B cell (primary cell): ENCODE measurements around the gene SIGMAR1. TPM values are rescaled to one million over a fixed set of nuclear protein-coding genes. Genes with fewer than 3 reads are reported as not detected.

Source experiments
- ATAC-seq: fragments of 200-7000 bp; cut with Tn5 transposase; one replicate; pipeline ENCODE4 v1.10.0; 2021; ENCODE audit warnings: low read depth, mild to moderate bottlenecking, moderate number of reproducible peaks, moderate library complexity
- CTCF ChIA-PET: fragments of 350-600 bp; sonication (Branson Sonifier 250); formaldehyde crosslinking; loops from one replicate; lab custom pipeline; 2021; ENCODE audit warnings: antibody characterized with exemption, inconsistent platforms; lab: Charles Lee
- POLR2A ChIA-PET: fragments of 350-600 bp; sonication (Branson Sonifier 250); formaldehyde crosslinking; loops from one replicate; lab custom pipeline; 2021; ENCODE audit warnings: antibody characterized with exemption; lab: Charles Lee
- DNase-seq: peaks from one replicate; pipeline ENCODE4 v3.0.0; 2013
- H2AFZ ChIP-seq: 2 replicates; pipeline ENCODE4 v1.6.1; 2012; ENCODE audit warnings: mild to moderate bottlenecking, low read depth, low read length; ENCODE audit not compliant: insufficient read depth, poor library complexity, severe bottlenecking
- H3K27ac ChIP-seq, 2 donors: 1 replicate in 1 of 2; 2 replicates in 1 of 2; pipeline ENCODE4 v1.5.1; 2012 to 2013; ENCODE audit warnings: low read length in 2 of 2, mild to moderate bottlenecking in 2 of 2, moderate library complexity in 1 of 2
- H3K27me3 ChIP-seq, 4 experiments: fragments of 200-600 bp in 1 of 4; sonication (generic) in 1 of 4; replicated peaks in 1 of 4; 1 replicate in 2 of 4; 2 replicates in 2 of 4; pipeline versions ENCODE4 v1.6.1 to v1.7.0; 2013 to 2016; ENCODE audit warnings: low read length in 3 of 4, mild to moderate bottlenecking in 2 of 4, mixed read lengths in 1 of 4, moderate library complexity in 1 of 4; ENCODE audit not compliant: insufficient read depth in 4 of 4, control insufficient read depth in 3 of 4; ENCODE audit errors: control extremely low read depth in 1 of 4
- H3K36me3 ChIP-seq, 2 experiments: replicated peaks in 1 of 2; 1 replicate in 1 of 2; 2 replicates in 1 of 2; pipeline versions ENCODE4 v1.6.1 to v1.7.1; 2013; ENCODE audit warnings: low read length in 1 of 2; ENCODE audit not compliant: insufficient read depth in 2 of 2, control insufficient read depth in 1 of 2; ENCODE audit errors: control extremely low read depth in 1 of 2, extremely low read depth in 1 of 2
- H3K4me1 ChIP-seq, 2 donors: fragments of 200-600 bp in 1 of 2; sonication (generic) in 1 of 2; 1 replicate in 1 of 2; 2 replicates in 1 of 2; pipeline versions ENCODE4 v1.5.1 to v1.6.1; 2013 to 2017; ENCODE audit warnings: low read length in 2 of 2; ENCODE audit not compliant: control insufficient read depth in 2 of 2, insufficient read depth in 2 of 2
- H3K4me2 ChIP-seq: replicated peaks from 2 replicates; pipeline ENCODE3; 2012; ENCODE audit warnings: mild to moderate bottlenecking, low read depth, low read length; ENCODE audit not compliant: poor library complexity, severe bottlenecking
- H3K4me3 ChIP-seq, 5 experiments: fragments of 200-600 bp in 1 of 5; sonication (generic) in 1 of 5; 1 replicate in 3 of 5; 2 replicates in 2 of 5; pipeline versions ENCODE4 v1.5.1 to v1.7.0; 2011 to 2016; ENCODE audit warnings: low read length in 4 of 5, mild to moderate bottlenecking in 4 of 5, low read depth in 2 of 5, control low read depth in 1 of 5, moderate library complexity in 1 of 5; ENCODE audit not compliant: insufficient read depth in 1 of 5; ENCODE audit errors: control extremely low read depth in 1 of 5, extremely low read depth in 1 of 5
- H3K79me2 ChIP-seq: fragments of 200-600 bp; sonication (generic); one replicate; pipeline ENCODE4 v1.6.0; 2016; ENCODE audit warnings: low read length; ENCODE audit not compliant: control insufficient read depth, insufficient read depth
- H3K9ac ChIP-seq: fragments of 200-600 bp; sonication (generic); 2 replicates; pipeline ENCODE4 v1.6.1; 2017; ENCODE audit warnings: mild to moderate bottlenecking, low read length, moderate library complexity
- H3K9me3 ChIP-seq, 3 donors: one replicate each; pipeline versions ENCODE4 v1.6.1 to v1.7.1; 2013; ENCODE audit warnings: low read length in 2 of 3; ENCODE audit not compliant: control insufficient read depth in 2 of 3, insufficient read depth in 1 of 3; ENCODE audit errors: control extremely low read depth in 1 of 3
- H4K20me1 ChIP-seq: 2 replicates; pipeline ENCODE4 v1.6.0; 2012; ENCODE audit warnings: mild to moderate bottlenecking, low read length; ENCODE audit not compliant: insufficient read depth, control insufficient read depth, poor library complexity, severe bottlenecking
- H3K27ac Mint-ChIP-seq: one replicate; pipeline ENCODE4 v1.8.0; 2021; ENCODE audit warnings: mixed read lengths
- H3K27me3 Mint-ChIP-seq: one replicate; pipeline ENCODE4 v1.8.0; 2021; ENCODE audit warnings: mixed read lengths
- H3K4me1 Mint-ChIP-seq: one replicate; pipeline ENCODE4 v1.8.0; 2021; ENCODE audit warnings: mixed read lengths
- H3K4me3 Mint-ChIP-seq: one replicate; pipeline ENCODE4 v1.8.0; 2021; ENCODE audit warnings: mixed read lengths
- H3K9me3 Mint-ChIP-seq: one replicate; pipeline ENCODE4 v1.8.0; 2022; ENCODE audit warnings: mixed read lengths; ENCODE audit not compliant: insufficient read depth
- CTCF ChIP-seq: fragments of 200-600 bp; IDR thresholded peaks from one replicate; pipeline ENCODE4 v1.8.0; 2022; ENCODE audit warnings: antibody characterized with exemption, mild to moderate bottlenecking
- EZH2 ChIP-seq: IDR thresholded peaks from 2 replicates; pipeline ENCODE4 v1.6.1; 2012; ENCODE audit warnings: borderline replicate concordance, low read depth, mild to moderate bottlenecking, moderate library complexity, low read length; ENCODE audit not compliant: insufficient read depth, poor library complexity, severe bottlenecking
- WGBS: methylation state at CpG from one replicate; pipeline ENCODE4 v1.1.5; 2013; ENCODE audit warnings: missing lambda C conversion rate; ENCODE audit not compliant: insufficient coverage; 5-methylcytosine and 5-hydroxymethylcytosine counted together
- intact Hi-C: fragments of 100-400 bp; cut with micrococcal nuclease; formaldehyde crosslinking; loops from one replicate; pipeline ENCODE4 v1.10.0; 2022
- polyA plus RNA-seq: library from polyadenylated mRNA; depleted of rRNA; stranded (reverse); fragments of >200 nt; gene quantifications from 2 replicates; pipeline ENCODE4 v1.2.3, GENCODE V29; 2012
- total RNA-seq, 2 donors: library from RNA; stranded (reverse); fragments of 120-200 nt in 1 of 2; gene quantifications; 1 replicate in 1 of 2; 2 replicates in 1 of 2; pipeline versions ENCODE4 v1.2.3 to v1.2.4, GENCODE V29; 2013 to 2022

SIGMAR1 gene
- total and polyA plus RNA-seq, 2 donors (not counting 1 experiment from before 2014, with no cell fraction given): 21.4 to 30.7 TPM

GRCh38 chr9:34592895-34593601, 44.5 kb downstream of the SIGMAR1 start:
- Mint-ChIP-seq H3K9me3 (no peaks in the 10 kb centered on the region), H3K4me3 (peak overlapping the region; percentile 81), H3K27me3 (peaks cover 73% of the 10 kb centered on the region), H3K27ac (no peak overlapping the region), H3K4me1 (peaks cover 37% of the 10 kb centered on the region)
- 9% methylated on average over 25 of the region's 26 CpGs for WGBS
- no peak for TF ChIP-seq EZH2
- no peak for TF ChIP-seq CTCF
- Histone ChIP-seq H3K27me3 (peaks cover 0 to 73% (median 45%) of the 10 kb centered on the region in 4 experiments), H4K20me1 (no peaks in the 10 kb centered on the region), H2AFZ (no peak overlapping the region), H3K27ac (no peak overlapping the region), H3K79me2 (no peaks in the 10 kb centered on the region), H3K36me3 (no peaks in the 10 kb centered on the region), H3K4me1 (peaks cover 40 to 49% of the 10 kb centered on the region in 2 donors), H3K4me3 (no peak overlapping the region), H3K9me3 (peaks cover 0 to 26% (median 0%) of the 10 kb centered on the region in 3 donors), H3K9ac (no peak overlapping the region), H3K4me2 (peak overlapping the region; percentile 99)
- DNase-seq (peak; percentile 32), ATAC-seq (no peak)
- ChIA-PET CTCF (interaction anchor here (0.6 to 2.7 kb wide), 11 partner anchors 7 to 189 kb away, joined by 3 to 30 read pairs (median 4); no protein-coding TSS in a partner anchor), POLR2A (no interaction called here)
- intact Hi-C loops: loop anchor here (5.0 to 10.0 kb wide), 2 partner anchors 261 to 968 kb away; no protein-coding TSS in a partner anchor
